ENCODE data around the gene IL18R1.

Gene IL18R1

DNA sequence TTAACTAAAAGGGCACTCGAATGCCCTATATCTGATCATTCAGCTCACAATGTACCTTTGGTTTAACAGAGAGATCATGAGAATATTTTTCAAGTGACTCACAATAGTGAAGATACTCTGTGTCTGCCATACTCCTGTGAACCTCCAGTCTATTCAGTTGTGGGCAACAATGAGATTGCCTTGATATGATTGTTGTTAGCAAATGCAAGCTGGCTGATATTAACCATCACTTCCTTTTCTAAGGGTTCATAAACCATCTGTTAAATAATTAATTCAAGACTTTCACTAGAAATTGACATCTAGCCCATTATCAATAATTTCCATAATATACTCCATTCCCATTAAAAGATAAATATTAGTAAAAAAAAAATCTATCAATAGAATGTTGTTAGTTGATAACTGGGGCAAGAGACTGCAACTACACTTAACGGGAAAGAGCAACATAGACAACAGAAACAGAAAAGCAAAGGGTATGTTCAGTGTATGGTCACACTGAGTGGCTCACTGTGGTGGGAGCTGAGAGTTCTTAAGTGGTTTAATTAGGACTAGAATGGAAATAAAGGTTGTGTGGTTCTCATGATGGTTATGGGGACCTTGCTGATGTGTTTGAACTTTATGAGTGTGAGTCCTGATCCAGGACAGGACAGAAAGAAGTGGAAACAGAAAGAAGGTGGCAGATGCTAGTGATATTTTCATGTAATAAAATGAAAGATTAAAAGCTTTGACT, 79.2 kb downstream of the IL18R1 start:
- no peak for DNase-seq (ENCODE audit: low spot score)

DNA sequence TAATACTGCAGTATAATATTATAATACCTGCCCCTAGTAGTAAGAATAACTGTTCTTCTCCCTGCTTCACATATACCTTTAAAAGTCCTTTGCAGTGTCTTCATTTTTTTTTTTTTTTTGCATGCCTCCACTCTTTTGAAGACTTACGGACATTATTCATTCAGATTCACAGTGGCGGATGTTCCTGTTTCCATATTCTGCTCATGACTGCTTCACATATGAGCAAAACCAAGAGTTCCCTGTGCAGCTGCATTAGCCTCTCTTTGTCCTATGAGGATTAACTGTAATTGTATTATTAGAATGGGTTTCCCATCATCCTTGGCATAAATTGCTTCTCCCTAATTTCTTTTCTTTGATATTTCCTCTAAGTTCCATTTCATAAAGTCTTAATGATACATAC, 80.1 kb downstream of the IL18R1 start:
- no peak for DNase-seq (ENCODE audit: low spot score)

DNA sequence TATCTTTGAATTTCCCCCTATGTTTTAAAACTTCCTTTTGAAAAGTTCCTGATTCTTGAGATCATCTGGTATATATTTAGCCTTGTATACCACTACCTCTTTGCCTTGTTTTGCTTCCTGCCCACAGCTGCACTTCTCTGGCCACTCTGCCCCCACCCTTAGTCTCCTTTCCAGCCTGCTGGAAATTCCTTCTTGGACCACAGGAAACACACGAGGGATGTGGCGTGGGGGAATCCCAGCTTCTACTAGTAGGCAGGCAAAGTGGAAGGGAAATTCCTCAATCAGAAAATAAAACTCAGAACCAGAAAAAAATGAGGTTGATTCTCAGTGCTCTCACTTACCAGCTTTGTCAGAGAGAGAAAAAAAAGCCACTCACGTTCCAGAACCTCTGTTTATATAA, 80.7 kb downstream of the IL18R1 start:
- DNase-seq (ENCODE audit: low spot score): no peak

DNA sequence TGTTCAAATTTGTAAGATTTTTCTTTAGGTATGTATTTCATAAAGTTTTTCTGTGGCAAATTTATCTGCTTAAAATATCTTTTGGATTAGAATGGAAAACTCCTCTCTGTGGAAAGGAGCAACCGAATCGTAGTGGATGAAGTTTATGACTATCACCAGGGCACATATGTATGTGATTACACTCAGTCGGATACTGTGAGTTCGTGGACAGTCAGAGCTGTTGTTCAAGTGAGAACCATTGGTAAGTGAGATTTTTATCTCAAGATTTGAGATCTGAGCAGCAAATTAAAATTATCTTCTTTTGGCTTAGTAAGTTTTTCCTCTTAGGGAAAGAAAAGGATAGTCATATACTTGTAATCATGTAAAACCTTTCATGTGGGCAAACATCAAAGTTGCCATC, 81.5 kb downstream of the IL18R1 start:
- DNase-seq (ENCODE audit: low spot score): no peak

DNA sequence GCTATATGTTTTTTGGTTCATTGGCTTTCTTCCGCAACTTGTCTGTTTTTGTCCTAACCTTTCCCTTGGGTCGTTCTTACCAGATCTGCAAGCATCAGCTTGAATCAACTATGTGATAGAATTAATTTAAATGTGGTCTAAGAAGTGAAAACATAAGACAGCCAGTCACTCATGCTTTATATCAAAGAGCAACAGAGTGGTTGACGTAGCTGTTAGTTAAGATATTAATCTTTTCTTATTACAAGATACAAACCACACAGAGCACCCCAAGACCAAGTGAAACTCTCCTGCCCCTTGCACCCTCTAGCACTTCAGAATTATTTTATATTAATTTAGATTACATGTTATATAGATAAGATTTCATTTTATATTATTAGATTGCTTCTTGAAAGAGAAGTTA, 82.5 kb downstream of the IL18R1 start:
- DNase-seq (ENCODE audit: low spot score): no peak

DNA sequence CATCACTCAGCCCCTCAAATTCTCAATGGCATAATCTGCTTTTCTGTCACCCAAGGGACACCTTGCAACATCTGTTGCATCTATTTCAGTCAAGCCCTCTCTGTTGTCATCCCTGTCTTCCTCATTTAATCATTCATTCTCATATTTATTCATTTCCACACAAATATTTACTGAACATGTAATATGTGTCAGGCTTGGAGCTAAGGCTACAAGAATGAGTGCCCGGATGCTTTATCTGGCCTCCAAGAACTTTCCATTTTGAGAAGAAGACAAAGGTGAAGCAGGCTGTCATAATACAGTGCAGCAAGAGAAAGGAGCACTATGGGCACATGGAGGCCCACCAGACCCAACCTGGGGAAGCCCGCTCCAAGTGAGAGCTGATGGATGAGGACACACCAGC, 83.0 kb downstream of the IL18R1 start:
- no peak for DNase-seq (ENCODE audit: low spot score)

DNA sequence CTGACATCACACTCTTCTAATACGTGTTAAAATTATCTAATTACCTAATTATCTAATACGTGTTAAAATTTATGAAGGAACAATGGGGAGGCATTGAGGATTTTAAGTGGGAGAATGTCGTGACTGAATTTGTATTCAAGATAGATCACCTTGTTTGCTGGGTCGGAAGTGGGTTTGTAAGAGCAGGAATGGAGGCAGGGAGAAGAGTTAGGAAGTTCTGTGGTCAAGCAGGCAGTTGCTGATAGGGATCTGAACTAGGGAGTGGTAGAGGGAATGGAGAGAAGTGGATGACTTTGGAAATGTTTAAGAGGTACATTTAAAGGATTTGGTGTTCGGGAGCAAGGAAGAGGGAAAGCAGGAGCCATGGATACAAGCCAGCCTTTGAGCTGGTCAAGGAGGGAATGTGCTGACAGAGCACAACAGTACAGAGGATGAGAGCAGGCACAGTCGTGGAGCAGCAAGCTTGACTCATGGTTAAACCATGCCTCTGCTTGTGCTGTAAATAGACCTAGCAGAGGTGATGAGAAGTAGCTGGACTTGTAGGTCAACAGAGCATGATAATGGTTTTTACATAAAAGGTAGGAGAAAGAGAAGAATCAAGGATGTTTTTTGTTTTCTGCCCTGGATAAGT, 83.6 kb downstream of the IL18R1 start:
- no peak for DNase-seq (ENCODE audit: low spot score)

DNA sequence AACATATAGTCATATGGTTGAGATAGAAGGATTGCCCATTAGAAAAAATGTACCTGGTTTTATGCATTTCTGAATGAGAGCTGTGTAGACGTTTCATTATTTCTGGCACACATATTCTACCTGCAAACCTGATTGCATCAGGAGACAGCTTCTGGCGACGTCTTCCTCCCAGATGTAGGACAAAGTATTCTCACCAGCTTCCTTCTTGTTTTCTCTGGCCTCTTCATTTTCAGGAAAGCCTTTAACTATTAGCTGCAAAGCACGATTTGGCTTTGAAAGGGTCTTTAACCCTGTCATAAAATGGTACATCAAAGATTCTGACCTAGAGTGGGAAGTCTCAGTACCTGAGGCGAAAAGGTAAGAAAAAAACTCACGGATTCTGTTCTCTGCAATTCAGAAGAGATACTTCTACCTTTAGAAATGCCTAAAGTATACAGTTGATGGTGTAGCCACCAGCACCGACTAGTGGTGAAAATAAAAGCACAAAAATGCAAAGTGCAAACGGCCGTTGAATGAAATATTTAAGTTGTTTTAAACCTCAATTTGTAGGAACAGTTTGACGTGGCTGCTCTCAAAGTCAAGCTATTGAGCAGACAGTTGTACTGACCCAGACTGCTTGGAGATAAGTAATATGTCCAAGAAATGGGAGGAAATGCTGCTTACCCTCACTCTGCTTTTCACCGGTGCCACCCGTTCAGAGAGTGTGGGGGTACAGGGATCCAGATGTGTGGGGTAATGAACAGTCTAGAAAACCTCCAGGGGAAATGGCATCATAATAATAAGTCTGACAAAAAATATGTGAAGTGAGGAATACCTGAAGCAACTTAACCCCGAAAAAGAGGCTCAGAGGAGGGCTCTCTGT, 87.6 kb downstream of the IL18R1 start:
- peak; percentile 74 for DNase-seq (ENCODE audit: low spot score)

DNA sequence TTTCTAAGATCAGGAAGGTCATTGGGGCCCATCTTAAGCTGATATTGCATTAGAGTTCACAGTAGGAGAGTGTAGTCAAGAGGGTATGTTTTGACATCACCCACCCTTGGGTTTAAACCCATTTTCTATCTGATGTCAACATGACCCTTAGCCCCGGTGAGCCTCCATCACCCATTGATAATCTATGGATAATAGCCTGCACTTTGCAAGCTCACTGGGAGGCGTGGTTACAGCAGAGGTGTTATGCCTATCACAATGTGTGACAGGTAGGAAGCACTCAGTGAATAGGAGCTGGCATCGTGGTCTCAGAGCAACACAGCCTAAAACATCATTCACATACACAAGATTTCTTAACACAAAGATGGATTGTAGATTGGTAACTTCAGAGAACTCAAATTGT, 88.6 kb downstream of the IL18R1 start:
- no peak for DNase-seq (ENCODE audit: low spot score)

DNA sequence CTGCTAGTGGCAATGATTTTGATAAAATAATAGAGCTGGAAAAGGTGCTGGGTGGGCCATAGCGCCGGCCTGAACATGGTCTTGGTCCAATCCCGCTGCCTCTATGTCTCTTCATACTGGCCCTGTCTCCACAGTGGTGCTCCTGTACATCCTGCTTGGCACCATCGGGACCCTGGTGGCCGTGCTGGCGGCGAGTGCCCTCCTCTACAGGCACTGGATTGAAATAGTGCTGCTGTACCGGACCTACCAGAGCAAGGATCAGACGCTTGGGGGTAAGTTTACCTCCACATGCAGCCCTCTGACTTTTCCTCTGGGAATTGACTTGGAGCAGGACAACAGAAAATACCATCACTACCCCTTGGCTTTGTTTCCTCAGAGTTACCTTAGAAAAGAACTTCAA, 91.3 kb downstream of the IL18R1 start:
- DNase-seq (ENCODE audit: low spot score): no peak

Data from CD4-positive, alpha-beta T cell treated with Interleukin-2 at 100 ng/mL for 4 hours (primary cell).